Brain pericyte (primary cell): ENCODE results near the gene DSN1.
A peak's percentile ranks its signal among the peaks of the same experiment; 100 is the strongest.

Experiments
- DNase-seq: peaks from one replicate; pipeline ENCODE4 v3.0.0-alpha.2; 2012; ENCODE audit warnings: low read depth, low spot score

DSN1 gene

DNA sequence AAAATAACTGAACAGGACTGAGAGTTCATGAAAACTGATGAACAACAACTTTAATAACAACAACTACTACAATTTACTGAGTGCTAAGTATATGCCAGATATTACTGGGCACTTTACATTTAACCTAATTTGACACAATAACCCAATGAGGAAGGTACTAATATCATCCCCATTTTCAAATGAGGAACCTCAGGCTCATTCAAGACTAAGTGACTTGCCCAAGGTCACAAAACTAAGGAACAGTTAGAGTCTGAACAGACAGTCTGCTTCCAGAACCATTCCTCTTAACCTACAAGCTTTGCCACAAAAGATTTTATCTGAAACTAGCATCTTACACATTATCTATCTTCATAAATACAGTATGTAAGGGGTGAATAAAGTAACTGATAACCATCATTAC lies 17.1 kb downstream of the DSN1 start:
- no peak for DNase-seq

DNA sequence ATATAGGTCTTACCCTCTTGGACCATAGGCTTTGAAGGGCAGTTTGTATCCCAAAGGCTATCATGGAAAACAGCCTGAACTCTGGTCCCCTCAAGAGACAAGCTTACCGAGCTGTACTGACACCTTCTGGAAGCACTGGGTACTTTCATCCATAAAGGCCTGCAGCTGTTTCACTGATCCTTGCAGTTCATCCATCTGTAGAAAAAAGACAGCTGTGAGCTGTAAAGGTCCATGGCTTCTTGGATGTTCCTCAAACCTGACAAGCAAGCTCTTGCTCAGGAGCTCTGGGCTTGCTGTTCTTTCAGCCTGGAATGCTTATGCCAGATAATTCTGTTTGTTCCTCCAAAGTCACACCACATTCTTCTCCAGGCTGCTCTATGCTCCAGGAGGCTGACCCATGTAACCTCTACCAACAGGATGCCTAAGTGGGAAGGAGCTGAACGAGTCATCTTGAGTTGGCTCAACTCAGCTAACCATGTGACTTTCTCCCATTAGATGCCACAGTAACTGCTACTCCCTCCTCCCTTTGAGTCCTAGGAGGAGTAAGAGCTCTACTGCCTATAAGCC lies 18.8 kb downstream of the DSN1 start:
- peak; percentile 61 for DNase-seq

- no peak for DNase-seq
Measured at GRCh38 chr20:36752582-36752981, 21.0 kb downstream of the DSN1 start.

GRCh38 chr20:36745927-36746659 lies 27.5 kb downstream of the DSN1 start, which contains the start of gene NDRG3:
Gene NDRG3, minus strand, starts transcription at chr20:36746090. Its CDS starts 24,355 bp downstream, at chr20:36721735.
- DNase-seq, result peak; percentile 59

DNA sequence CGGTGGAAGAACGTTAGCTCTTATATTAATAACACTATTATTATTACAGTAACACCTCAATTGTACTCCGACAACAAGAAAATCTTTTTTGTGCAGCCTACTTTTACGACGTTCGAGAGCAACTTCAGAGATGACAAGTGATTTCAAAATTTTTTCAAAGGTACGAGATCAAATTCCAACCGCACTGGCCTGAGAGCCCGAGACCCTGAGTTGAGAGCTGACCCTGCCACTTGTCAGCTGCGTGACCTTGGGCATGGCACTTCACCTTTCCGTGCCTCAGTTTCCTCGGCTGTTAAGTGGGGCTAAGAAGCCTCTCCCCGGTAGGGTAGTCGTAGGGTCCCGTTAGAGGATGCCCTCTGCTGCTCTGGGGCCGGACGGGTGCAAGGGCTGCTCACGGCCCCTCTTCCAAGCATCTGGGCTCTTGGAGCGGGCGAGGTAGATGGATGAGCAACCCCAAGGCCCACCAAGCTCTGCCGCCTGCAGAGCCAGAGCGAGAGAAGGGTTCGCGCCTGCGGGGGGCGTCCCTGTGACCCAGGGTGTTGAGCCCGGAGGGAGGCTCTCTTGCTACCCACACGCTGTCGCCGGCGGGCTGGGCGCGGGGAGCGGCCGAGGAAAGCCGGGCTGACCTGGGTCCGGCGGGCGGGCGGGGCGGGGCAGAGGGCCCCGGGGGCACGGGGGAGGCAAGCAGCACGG lies 28.2 kb downstream of the DSN1 start:
- no peak for DNase-seq

DNA sequence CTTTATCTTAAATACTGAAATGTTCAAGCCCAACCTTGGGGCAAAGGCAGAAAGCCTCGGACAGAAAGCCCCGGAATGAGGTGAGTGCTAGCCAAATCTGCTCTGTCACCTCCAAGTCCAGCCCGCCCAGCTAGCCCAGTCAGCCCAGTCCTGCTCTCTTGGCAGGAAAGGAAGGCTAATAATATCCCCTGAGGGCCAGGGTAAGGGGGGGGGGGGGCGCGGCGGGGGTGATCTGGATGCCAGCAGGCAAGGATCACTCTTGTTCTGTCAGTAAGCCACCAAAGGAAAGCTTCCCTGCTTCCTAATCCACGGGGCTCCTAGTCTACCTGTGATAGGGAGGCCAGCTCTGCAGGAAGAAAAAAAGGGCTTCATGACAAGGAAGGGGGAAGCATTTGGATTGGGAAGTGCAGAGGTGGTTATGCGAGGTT lies 28.8 kb downstream of the DSN1 start:
- no peak for DNase-seq

- no peak for DNase-seq
Measured at GRCh38 chr20:36744243-36744642, 29.3 kb downstream of the DSN1 start.

DNA sequence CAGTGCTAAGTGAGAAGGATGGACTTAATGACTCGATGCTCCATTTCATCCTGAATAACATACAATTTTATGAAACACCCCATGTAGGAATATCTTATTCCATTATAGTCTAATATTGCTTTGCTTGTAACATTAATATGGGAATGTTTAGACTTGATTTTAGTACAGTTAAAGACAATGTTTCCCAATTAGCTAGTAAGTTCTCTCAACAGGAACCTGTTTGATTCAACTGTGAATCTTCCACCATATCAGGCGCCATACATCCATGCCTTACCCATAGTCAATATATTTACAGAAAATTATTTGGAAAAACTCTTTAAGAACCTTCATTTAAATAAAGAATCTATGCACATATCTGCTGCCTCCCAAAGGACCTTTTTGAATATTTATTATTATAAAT lies 31.0 kb downstream of the DSN1 start:
- DNase-seq, result no peak

GRCh38 chr20:36741072-36741471 lies 32.5 kb downstream of the DSN1 start:
- no peak for DNase-seq

DNA sequence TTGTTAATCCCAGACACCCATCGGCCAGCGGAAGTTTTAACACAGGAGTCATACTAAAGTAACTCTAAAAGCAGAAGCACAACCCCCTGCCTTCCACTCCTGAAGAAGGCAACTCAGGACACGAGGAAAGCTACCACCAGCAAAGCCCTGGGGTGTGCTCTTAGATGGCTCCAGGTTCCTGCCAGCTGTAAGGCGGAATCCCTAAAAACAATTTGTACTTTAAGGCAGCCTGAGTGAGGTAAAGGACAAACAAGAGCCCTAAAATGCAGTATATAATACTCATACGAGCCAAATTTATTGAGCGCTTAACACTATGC lies 36.4 kb downstream of the DSN1 start:
- DNase-seq, result no peak

DNA sequence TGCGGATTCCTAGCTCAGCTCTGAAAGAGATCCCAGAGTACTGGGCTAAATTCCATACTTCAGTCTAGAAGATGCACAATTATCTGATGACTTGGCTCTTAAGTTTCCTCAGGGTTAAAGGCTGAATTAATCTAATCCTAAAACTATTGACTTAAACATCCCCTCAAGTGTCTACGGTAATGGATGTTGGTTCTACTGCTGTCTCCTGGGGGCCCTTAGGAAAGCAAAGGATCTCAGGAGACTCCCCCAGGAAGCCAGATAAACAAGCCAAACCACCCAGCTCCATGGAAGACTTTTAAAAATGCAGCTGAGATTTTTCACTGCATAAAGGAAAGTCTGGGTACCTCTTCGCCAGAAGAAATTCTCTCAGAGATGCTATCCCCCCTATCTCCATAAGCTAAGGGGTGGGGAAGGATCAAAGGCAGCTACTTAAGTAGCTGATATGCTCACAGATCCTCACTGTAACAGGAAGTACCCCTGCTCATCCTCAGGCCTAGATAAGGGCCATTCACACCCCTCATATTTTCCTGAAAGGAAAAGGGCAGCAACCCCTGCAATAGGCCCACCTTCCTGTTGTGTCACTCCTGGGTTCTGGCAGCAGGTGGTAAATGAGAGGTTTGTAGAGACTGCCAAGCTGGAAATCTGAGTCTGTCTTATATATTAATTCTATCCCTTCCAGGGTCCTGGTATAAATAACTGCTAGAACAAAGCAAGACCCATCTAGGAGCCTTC lies 36.9 kb downstream of the DSN1 start:
- no peak for DNase-seq

- no peak for DNase-seq
Measured at GRCh38 chr20:36732456-36732855, 41.1 kb downstream of the DSN1 start.

- no peak for DNase-seq
Measured at GRCh38 chr20:36728986-36729385, 44.6 kb downstream of the DSN1 start.

- DNase-seq, result no peak
Measured at GRCh38 chr20:36726168-36726567, 47.4 kb downstream of the DSN1 start.

DNA sequence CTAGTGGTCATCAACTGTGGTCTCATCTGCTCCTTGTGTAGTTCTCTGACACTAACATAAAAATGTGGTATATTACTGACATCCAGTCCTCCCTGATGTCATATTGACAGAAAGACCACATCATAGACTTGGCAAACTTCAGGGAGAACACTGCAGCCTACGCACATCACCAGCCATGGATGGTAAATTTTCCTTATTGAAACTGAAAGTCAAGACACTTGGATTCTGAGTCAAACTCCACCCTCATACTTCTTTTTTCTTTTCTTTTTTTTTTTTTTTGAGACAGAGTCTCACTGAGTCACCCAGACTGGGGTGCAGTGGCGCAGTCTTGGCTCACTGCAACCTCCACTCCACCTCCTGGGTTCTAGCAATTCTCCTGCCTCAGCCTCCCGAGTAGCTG lies 53.1 kb downstream of the DSN1 start:
- no peak for DNase-seq

GRCh38 chr20:36717657-36718056 lies 55.9 kb downstream of the DSN1 start:
- DNase-seq, result no peak

DNA sequence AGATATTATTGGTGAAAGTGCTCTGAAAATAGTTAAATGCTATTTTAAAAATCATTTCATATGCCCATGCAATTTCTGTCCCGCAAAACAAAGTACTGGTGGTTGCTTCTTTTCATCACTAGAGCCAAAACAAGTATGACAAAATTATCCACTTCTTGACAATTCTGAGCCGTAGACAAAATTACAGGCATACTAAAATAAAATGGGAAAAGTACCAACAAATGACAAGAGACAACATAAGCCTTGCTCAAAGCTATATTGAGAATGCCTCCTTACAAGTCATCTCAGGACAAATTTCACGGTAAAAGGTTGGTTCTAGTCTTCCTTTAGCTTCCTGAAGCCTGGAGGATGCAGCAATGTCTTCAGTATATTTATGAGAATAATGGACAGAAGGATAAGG lies 56.5 kb downstream of the DSN1 start:
- no peak for DNase-seq

DNA sequence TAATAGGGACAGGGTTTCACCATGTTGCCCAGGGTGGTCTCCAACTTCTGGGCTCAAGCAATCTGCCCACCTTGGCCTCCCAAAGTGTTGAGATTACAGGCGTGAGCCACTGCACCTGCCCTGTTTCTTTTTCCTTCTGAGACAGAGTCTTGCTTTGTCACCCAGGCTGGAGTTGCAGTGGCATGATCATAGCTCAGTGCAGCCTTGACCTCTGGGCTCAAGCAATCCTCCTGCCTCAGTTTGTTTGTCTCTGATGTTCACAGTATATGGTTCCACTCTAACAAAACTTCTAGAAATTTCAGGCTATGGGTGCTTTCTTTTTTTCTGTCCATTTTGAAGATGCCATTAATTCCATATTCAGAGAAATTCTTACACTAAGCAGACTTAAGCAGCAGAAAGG lies 60.8 kb downstream of the DSN1 start:
- no peak for DNase-seq

DNA sequence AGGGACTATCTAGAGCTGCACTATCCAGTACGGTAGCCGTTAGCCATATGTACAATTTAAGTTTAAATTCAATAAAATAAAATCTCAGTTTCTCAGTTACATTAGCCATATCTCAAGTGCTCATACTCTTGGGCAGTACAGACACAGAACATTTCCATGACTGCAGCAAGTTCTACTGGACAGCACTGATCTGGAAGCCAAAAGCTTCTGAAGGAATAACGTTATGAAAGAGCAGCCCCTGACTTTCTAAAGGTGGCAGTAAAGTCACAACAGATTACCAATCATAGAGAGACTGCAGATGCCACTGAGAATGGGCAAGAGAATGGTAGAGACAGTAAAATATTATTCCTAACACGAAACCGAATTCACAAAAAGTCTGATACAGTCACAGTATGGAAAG lies 64.4 kb downstream of the DSN1 start:
- DNase-seq, result no peak

- DNase-seq, result no peak
Measured at GRCh38 chr20:36703530-36703929, 70.0 kb downstream of the DSN1 start.
